GM18519 (cell line): ENCODE results near the gene PNMA5.
"Not testable (repeated sequence)": the region's sequence is repeated elsewhere in the genome, so short reads cannot be mapped to it uniquely, and the experiment has no call there.

Source experiments
- ATAC-seq: cut with Tn5 transposase; IDR thresholded peaks from one replicate; pipeline ENCODE4 v1.9.1; 2021; ENCODE audit warnings: mild to moderate bottlenecking, moderate library complexity; ENCODE audit not compliant: unreplicated experiment, low FRiP score

PNMA5 gene

GRCh38 chrX:152993933-152994332 is at the start of gene PNMA5:
TSS of gene PNMA5 (minus strand) at chrX:152994116. CDS start at chrX:152991598, 2,518 bp downstream.
- ATAC-seq = no peak

DNA sequence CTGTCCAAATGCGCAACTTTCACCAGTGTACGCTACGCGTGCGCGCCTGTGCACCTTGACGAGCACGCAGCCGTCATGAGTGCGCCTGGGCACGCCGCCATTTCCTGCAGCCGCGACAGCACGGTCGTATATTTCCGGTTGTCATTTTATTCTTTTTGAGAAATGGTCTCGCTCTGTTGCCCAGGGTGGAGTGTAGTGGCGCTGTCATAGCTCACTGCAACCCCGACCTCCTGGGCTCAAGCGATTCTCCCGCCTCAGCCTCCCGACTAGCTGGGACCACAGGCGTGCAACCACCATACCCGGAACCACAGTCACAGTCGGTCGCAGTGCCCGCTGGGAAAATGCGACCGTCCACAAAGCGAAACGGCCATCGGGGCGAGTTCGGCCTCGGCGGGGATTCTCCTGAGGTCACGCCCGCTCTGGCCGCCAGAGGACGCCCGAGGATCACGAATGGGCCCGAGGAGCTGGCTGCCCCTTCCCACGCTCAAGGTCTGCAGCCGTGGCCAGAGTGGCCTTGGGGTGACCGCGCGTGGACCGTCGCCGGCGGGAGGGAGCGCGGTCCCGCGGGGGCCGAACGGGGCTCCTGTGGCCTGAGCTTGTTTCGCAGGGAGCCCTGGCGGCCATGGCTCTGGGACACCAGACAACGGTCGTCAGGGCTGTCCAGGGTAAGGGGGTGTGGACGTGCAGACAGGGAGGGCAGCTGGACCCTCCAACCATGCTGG is 38.6 kb upstream of the PNMA5 start:
- no peak for ATAC-seq

GRCh38 chrX:153030801-153031200 is 36.9 kb upstream of the PNMA5 start:
- no peak for ATAC-seq

DNA sequence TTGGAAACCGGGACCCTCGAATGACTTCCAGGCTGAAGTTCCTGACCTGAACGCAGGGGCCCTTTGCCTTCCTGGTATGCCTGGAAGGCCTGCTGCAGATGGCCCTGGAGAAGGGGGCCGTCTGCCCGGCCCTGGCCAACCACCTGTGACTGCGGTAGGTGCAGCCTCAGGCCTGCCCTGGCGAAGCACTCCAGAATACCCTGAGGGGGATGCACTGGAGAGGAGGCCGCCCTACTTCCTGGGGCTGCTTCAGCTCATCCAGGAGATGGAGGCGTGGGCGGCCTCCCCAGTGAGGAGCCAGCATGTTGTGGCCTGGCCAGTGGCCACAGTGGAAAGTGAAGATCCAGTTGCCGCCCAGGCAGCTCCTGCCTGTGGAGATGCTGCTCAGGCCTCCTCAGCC is 36.0 kb upstream of the PNMA5 start:
- ATAC-seq = no peak

GRCh38 chrX:153029162-153029561 is 35.2 kb upstream of the PNMA5 start:
- ATAC-seq = no peak

DNA sequence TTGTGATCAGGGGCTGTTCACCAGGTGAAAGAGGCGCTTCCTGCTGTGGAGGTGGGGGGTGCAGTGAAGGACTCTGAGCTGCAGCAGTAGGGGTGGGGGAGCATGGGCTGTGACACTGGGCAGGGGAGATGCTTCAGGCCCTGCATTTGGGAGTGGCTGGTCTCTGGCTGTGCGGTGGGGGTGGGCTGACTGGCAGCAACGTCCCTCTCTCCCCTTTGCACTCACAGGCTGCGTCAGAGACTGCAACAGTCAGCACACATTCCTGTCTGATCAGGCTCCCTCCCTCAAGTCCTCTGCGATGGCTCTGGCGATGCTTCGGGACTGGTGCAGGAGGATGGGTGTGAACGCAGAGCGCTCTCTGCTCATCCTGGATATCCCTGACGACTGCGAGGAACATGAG is 34.6 kb upstream of the PNMA5 start:
- ATAC-seq = not testable (repeated sequence)

- ATAC-seq = not testable (repeated sequence)
Measured at GRCh38 chrX:153026501-153026900, 32.6 kb upstream of the PNMA5 start.

GRCh38 chrX:153019166-153019565 is 25.2 kb upstream of the PNMA5 start:
- ATAC-seq = no peak

DNA sequence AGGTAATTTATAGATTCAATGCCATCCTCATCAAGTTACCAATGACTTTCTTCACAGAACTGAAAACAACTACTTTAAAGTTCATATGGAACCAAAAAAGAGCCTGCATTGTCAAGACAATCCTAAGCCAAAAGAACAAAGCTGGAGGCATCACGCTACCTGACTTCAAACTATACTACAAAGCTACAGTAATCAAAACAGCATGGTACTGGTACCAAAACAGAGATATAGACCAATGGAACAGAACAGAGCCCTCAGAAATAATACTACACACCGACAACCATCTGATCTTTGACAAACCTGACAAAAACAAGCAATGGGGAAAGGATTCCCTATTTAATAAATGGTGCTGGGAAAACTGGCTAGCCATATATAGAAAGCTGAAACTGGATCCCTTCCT is 23.3 kb upstream of the PNMA5 start:
- not testable (repeated sequence) for ATAC-seq

DNA sequence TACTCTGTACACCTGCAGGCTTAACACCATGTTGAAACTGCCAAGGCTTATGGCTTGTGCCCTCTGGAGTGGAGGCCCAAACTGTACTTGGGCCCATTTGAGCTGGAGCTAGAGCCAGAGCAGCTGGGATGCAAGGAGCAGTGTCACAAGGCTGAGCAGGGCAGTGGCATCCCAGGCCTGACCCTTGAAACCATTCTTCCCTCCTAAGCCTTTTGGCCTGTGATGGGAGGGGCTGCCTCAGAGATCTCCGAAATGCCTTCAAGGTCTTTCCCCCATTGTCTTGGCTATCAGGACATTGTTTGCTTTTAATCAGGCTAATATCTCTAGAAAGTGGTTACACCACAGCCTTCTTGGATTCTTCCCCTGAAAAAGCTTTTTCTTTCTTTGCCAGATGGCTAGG is 10.9 kb upstream of the PNMA5 start:
- no peak for ATAC-seq

- no peak for ATAC-seq
Measured at GRCh38 chrX:153003981-153004380, 10.1 kb upstream of the PNMA5 start.

GRCh38 chrX:153002182-153002581 is 8.3 kb upstream of the PNMA5 start:
- not testable (repeated sequence) for ATAC-seq

- ATAC-seq = no peak
Measured at GRCh38 chrX:152997337-152997736, 3.4 kb upstream of the PNMA5 start.

- ATAC-seq = no peak
Measured at GRCh38 chrX:152992115-152992514, 1.8 kb downstream of the PNMA5 start.

DNA sequence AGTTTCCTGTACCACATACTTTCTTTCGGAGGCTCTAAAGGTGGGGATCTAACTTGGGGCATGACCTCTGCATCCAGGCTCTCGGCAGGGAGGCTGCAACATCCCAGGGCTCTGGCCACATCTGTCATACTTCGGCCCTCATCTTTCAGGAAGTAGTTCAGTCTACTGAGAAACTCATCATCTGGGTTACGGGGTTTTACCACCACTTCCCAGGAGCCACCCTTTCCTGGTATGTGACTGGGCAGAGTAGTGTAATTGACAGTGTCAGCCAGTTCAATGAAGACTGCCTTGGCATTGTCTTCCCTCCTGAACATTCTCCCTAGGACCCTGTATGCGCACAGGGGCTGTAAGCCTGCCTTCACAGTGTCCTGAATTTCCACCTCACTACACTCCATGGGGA is 2.8 kb downstream of the PNMA5 start:
- no peak for ATAC-seq

DNA sequence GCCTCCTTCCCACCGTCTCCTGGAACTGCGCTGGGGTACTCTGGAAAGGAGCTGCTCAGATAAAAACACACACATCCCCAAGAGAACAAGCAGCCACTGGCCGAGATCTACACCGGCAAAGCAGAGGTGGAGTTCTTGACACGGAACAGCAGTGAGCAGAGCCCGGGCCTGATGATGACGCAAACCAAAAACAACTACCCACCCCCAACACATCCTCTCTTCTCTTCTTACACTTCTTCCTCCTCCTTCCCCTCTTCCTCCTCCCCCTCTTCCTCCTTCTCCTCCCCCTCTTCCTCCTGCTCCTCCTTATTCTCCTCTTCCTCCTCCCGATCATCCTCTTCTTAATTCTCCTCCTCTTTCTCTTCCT is 4.6 kb downstream of the PNMA5 start:
- no peak for ATAC-seq

DNA sequence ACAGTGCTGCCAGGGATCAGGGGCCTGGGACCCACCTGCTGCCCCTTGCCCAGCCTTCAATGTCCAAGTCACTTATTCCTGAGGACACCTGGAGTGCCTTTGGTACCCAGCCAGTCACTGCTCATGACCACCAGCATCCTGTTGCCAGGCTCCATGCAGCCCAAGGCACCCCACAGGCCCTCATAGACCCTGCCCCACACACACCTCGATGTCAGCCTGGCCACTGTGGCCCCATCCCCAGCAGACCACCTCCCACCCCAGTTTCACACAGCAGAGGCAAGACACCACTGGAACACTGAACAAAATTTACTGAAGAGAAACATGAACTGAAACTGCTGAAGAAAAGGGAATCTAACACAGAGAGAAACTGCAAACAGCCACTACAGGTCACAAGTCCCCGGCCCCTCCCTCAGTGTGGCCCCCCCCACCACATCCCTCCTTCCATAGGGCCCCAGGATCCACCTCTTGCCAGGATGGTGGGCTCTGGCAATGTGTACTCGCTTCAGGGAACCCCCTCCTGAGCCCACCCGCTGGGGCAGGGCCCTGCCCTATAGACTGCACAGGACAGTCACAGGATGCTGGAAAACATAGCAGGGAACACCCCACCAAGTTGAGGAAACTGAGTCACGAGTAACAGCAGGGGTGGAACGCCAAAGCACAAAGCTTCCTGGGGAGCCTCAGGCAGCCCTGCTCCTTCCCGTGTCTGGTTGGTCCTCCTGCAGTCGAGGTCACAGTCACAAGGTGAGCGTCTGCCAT is 5.2 kb downstream of the PNMA5 start:
- ATAC-seq = no peak

- ATAC-seq = no peak
Measured at GRCh38 chrX:152987801-152988200, 6.1 kb downstream of the PNMA5 start.

- ATAC-seq = not testable (repeated sequence)
Measured at GRCh38 chrX:152987156-152987555, 6.8 kb downstream of the PNMA5 start.

- ATAC-seq = not testable (repeated sequence)
Measured at GRCh38 chrX:152985383-152985782, 8.5 kb downstream of the PNMA5 start.

GRCh38 chrX:152968193-152968592 is 25.7 kb downstream of the PNMA5 start:
- no peak for ATAC-seq

DNA sequence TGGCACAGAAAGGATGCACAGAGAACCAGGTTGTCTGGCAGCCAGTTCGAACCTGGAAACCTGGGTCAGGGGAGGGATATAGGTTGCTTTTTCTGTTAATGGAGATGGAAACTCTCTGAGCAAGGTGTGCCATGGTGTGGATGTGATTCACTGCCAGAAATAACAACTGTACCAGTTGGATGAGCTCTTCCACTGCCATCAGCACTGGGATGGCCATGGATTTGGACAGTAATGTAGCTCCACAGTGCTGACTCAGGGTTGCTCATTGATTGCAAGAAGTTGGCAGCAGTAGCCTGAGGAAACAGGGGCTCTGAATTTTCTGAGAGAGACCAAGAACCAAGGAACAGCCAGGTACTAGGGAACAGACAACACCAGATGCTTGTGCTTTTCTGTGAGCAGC is 33.8 kb downstream of the PNMA5 start:
- no peak for ATAC-seq
